Thoracic aorta (tissue), 2 donors: ENCODE measurements around the gene CACNB1. TPM values are rescaled to one million over a fixed set of nuclear protein-coding genes. Genes with fewer than 3 reads are reported as not detected.

Experiments used
- ATAC-seq: fragments of 150-250 bp; one replicate; pipeline ENCODE4 v1.8.0; 2017; ENCODE audit warnings: low read depth; ENCODE audit not compliant: insufficient number of reproducible peaks, low FRiP score
- DNase-seq: peaks from one replicate; pipeline ENCODE4 v3.0.0-alpha.2; 2020; ENCODE audit warnings: low spot score
- H3K27ac ChIP-seq, 2 donors: fragments of 200-600 bp; sonication (generic); 1 replicate in 1 of 2; 2 replicates in 1 of 2; pipeline ENCODE4 v1.5.1; 2016; ENCODE audit warnings: mild to moderate bottlenecking in 2 of 2, moderate library complexity in 2 of 2
- H3K27me3 ChIP-seq: fragments of 200-600 bp; sonication (generic); replicated peaks from 2 replicates; pipeline ENCODE4 v1.6.0; 2016; ENCODE audit warnings: mild to moderate bottlenecking; ENCODE audit not compliant: insufficient read depth
- H3K36me3 ChIP-seq: fragments of 200-600 bp; sonication (generic); one replicate; pipeline ENCODE4 v1.5.1; 2016
- H3K4me1 ChIP-seq, 2 donors: fragments of 200-600 bp; sonication (generic); 1 replicate in 1 of 2; 2 replicates in 1 of 2; pipeline versions ENCODE4 v1.5.1 to v1.6.0; 2016; ENCODE audit warnings: low read depth in 2 of 2, mild to moderate bottlenecking in 1 of 2; ENCODE audit not compliant: control insufficient read depth in 1 of 2
- H3K4me3 ChIP-seq: fragments of 200-600 bp; sonication (generic); 2 replicates; pipeline ENCODE4 v1.5.1; 2016; ENCODE audit warnings: mild to moderate bottlenecking
- H3K9me3 ChIP-seq: fragments of 200-600 bp; sonication (generic); 2 replicates; pipeline ENCODE4 v1.5.1; 2016
- total RNA-seq, 2 donors: library from RNA; depleted of rRNA; stranded (reverse); fragments of >200 nt; gene quantifications; one replicate each; pipeline versions ENCODE4 v1.1.0 to v1.2.3, GENCODE V29; 2016
- TF ChIP-seq, protein P1 (sequence below): fragments of 200-600 bp; sonication (generic); IDR thresholded peaks from one replicate; pipeline ENCODE4 v1.5.1; 2019; ENCODE audit warnings: antibody characterized with exemption

CACNB1 gene
- total RNA-seq, 2 donors from 2014 or later = 14.3 to 15.6 TPM

DNA sequence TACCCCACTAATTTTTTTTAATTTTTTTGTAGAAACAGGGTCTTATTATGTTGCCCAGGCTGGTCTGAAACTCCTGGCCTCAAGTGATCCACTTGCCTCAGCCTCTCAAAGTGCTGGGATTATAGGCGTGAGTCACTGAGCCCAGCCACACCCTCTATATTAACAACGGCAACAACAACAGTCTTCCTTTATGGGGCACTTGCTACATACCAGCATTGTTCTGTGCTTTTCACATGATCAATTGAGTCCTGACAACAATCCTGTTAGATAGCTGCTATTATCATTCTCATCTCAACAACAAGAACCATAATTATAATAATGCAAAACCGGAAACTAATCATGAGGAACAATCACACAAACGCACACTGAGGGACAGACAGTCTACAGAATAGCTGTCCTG is 18.9 kb downstream of the CACNB1 start:
- peaks cover 0 to 12% of the 10 kb centered on the region in 2 donors for H3K4me1 ChIP-seq
- no peak overlapping the region for H3K4me3 ChIP-seq
- peaks cover 30% of the 10 kb centered on the region for H3K36me3 ChIP-seq
- H3K27ac ChIP-seq = peak overlapping the region in 1 of 2 donors; percentile 5
- no peaks in the 10 kb centered on the region for H3K27me3 ChIP-seq
- no peak for DNase-seq
- H3K9me3 ChIP-seq = no peaks in the 10 kb centered on the region
- ATAC-seq = no peak
- TF ChIP-seq, protein P1, sequence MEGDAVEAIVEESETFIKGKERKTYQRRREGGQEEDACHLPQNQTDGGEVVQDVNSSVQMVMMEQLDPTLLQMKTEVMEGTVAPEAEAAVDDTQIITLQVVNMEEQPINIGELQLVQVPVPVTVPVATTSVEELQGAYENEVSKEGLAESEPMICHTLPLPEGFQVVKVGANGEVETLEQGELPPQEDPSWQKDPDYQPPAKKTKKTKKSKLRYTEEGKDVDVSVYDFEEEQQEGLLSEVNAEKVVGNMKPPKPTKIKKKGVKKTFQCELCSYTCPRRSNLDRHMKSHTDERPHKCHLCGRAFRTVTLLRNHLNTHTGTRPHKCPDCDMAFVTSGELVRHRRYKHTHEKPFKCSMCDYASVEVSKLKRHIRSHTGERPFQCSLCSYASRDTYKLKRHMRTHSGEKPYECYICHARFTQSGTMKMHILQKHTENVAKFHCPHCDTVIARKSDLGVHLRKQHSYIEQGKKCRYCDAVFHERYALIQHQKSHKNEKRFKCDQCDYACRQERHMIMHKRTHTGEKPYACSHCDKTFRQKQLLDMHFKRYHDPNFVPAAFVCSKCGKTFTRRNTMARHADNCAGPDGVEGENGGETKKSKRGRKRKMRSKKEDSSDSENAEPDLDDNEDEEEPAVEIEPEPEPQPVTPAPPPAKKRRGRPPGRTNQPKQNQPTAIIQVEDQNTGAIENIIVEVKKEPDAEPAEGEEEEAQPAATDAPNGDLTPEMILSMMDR = no peak

- Histone ChIP-seq H3K9me3 (no peaks in the 10 kb centered on the region), H3K4me1 (peaks cover 0 to 12% of the 10 kb centered on the region in 2 donors), H3K4me3 (no peak overlapping the region), H3K27ac (peak overlapping the region in 1 of 2 donors; percentile 5), H3K36me3 (peaks cover 25% of the 10 kb centered on the region), H3K27me3 (no peaks in the 10 kb centered on the region)
- DNase-seq = no peak
- TF ChIP-seq, protein P1 = no peak
- ATAC-seq = no peak
Measured at GRCh38 chr17:39177256-39177655, 20.2 kb downstream of the CACNB1 start.

DNA sequence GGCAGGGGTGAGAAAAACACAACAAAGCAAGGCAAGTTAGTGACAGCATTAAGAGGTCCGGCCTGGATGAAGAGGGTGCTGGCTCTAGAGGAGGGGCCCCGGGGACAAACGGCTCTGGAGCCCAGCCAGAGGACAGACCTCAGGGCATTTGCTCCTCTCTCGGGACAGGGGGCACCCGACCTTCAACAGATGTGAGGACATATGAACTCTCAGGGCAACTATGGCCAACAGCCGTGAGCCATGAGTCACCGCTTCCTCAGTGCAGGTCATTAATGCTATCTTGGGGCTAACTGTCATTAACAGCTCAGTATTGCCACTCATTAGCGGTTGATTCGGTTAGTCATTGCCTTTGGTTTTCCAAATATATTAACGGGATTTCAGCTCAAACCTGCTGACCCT is 21.8 kb downstream of the CACNB1 start:
- peaks cover 19% of the 10 kb centered on the region for H3K36me3 ChIP-seq
- no peak overlapping the region for H3K27ac ChIP-seq
- H3K4me3 ChIP-seq = no peak overlapping the region
- peaks cover 0 to 12% of the 10 kb centered on the region in 2 donors for H3K4me1 ChIP-seq
- no peaks in the 10 kb centered on the region for H3K9me3 ChIP-seq
- ATAC-seq = no peak
- TF ChIP-seq, protein P1 = no peak
- no peaks in the 10 kb centered on the region for H3K27me3 ChIP-seq
- DNase-seq = no peak

DNA sequence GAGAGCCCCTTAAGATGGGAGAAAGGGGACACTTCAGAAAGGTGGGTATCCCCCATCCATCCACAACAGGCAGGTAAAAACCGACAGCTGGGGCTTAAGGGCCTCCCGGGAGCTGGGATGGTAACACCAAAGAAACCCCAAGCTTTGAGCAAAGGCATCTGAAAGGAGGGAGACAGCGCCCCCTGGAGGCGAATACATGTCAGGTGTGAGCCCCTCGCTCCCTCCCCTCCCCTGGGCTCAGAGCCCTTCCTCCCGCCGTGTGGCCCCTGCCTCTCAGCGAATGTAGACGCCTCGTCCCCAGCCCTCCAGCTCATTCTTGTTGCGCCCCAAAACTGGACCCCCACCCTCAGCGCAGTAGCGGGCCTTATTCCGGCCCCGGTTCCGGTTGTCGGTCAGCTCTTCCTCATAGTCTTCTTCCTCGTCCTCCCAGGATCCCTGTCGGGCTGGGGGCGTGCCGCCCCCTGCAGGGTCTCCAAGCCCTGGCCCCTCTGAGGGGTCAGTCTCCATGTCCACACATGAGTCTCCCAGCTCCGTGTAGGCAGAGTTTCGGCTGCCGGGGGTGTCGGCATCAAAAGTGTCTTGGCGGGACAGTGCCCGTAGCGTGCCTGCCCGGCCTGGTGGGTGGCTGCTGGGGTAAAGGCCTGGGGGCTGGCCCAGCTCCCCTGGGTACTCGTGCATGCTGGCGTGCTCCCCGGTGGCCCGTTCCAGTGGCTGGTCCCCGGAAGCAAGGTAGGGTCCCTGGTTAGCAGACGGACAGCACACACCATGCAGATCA is 22.4 kb downstream of the CACNB1 start:
- no peak for ATAC-seq
- peaks cover 0 to 12% of the 10 kb centered on the region in 2 donors for H3K4me1 ChIP-seq
- no peak for DNase-seq
- TF ChIP-seq, protein P1 = peak; percentile 86
- H3K27me3 ChIP-seq = no peaks in the 10 kb centered on the region
- peaks cover 19% of the 10 kb centered on the region for H3K36me3 ChIP-seq
- H3K9me3 ChIP-seq = no peaks in the 10 kb centered on the region
- no peak overlapping the region for H3K4me3 ChIP-seq
- no peak overlapping the region for H3K27ac ChIP-seq

DNA sequence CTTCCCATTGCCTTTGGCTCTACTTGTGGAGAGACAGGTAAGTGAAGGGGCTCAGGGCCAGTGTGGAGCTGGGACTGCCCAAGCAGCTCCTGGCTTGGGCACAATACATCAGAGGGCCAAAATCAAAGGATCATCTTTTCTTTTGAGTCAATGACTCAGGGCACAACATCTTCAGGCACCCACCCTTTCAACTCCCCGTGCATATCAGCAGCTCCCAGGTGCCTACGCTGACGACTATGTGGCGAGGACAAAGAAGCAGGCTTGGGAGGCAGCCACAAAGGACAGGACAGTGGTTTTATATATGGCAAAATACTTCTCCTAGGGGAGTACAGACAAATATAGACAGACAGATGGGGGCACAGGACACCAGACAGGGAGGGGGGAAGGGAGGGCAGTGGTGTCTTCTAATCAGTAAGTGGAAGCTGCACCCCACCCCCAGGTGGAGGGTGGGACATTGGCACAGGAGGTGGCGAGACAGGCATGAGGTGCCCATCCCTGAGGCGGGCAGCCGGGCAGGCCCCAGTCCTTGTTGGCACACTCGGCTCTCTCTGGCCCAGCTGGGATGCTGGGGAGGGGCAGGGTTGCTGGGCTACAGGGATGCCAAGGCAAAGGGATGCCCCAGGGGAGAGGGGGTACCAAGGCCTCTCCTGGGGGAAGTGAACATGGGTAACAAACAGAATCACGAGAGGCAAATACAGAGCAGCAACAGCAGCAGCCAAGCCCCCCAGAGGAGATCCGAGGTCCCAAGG is 23.8 kb downstream of the CACNB1 start:
- Histone ChIP-seq H3K27ac (no peak overlapping the region), H3K9me3 (no peaks in the 10 kb centered on the region), H3K36me3 (peaks cover 16% of the 10 kb centered on the region), H3K4me1 (peaks cover 0 to 12% of the 10 kb centered on the region in 2 donors), H3K27me3 (no peaks in the 10 kb centered on the region), H3K4me3 (no peak overlapping the region)
- no peak for DNase-seq
- TF ChIP-seq, protein P1 = no peak
- ATAC-seq = no peak
